ENCODE measurements around the gene EBNA1BP2. TPM values are rescaled to one million over a fixed set of nuclear protein-coding genes. Genes with fewer than 3 reads are reported as not detected.

Gene EBNA1BP2
- total and polyA plus RNA-seq, 2 of the 13 experiments (the other 11 are each of a cell fraction or from before 2014, with no cell fraction given): 27.1 to 102 TPM

GRCh38 chr1:43140583-43140982 is 31.5 kb downstream of the EBNA1BP2 start:
- no TSS peak for BruUV-seq (replicated peaks)
- H3K4me1 ChIP-seq (ENCODE audit: insufficient read depth, low read length): 0 out of 2 replicates have a peak, but pooled peaks cover 4% of the 10 kb centered on the region
- H3K4me3 ChIP-seq (replicated peaks in 1 of 3; ENCODE audit: insufficient read depth in 1 of 3, low read depth in 2 of 3, low read length in 3 of 3): no peak overlapping the region
- DNase-seq (ENCODE audit: low spot score) (no peak), ATAC-seq (no peak), FAIRE-seq (no peak)
- H3K9ac ChIP-seq (ENCODE audit: insufficient read depth, low read depth, low read length): no peak overlapping the region
- H3K9me3 ChIP-seq (ENCODE audit: low read length): peaks cover 6% of the 10 kb centered on the region; the same call in 1 of the 2 replicates
- intact Hi-C loops (cut with micrococcal nuclease; ENCODE audit: unreplicated experiment): no loop called here
- H3K4me2 ChIP-seq (ENCODE audit: low read depth, low read length): no peak overlapping the region
- WGBS (ENCODE audit: low lambda C conversion rate): 96% methylated on average over 4 of the region's 4 CpGs
- H3K27me3 ChIP-seq (ENCODE audit: control insufficient read depth in 1 of 2, insufficient read depth in 2 of 2, low read length in 2 of 2): no peaks in the 10 kb centered on the region
- ChIA-PET POLR2A (no interaction called here), CTCF (ENCODE audit: low intra/inter-chr PET ratio, low total read pairs) (no interaction called here)
- H3K79me2 ChIP-seq (ENCODE audit: insufficient read depth, low read length): no peaks in the 10 kb centered on the region
- in situ Hi-C loops (cut with HindIII; ENCODE audit: extremely low pct_ligation_motif_present, low pct_unique_long_range_greater_than_20kb): no loop called here
- no peaks in the 10 kb centered on the region for H3K36me3 ChIP-seq (replicated peaks in 1 of 2; ENCODE audit: control insufficient read depth in 1 of 2, insufficient read depth in 2 of 2, low read length in 2 of 2)
- no peaks in the 10 kb centered on the region; the same call in 1 of the 2 replicates for H4K20me1 ChIP-seq (ENCODE audit: insufficient read depth, low read length)
- H2AFZ ChIP-seq (ENCODE audit: low read length): no peak overlapping the region
- no peak overlapping the region for H3K27ac ChIP-seq (ENCODE audit: extremely low read length, insufficient read depth, low read length)
- TF ChIP-seq AHDC1 (CRISPR knock-in tag; IDR thresholded peaks at IDR 0.05; ENCODE audit: borderline replicate concordance) (no peak), SALL1 (CRISPR knock-in tag; IDR thresholded peaks at IDR 0.05) (no peak), ZNF646 (CRISPR knock-in tag; IDR thresholded peaks at IDR 0.05) (no peak), ZNF501 (CRISPR knock-in tag; IDR thresholded peaks at IDR 0.05) (no peak), TCF7L2 (IDR thresholded peaks at IDR 0.05; ENCODE audit: low read depth, low read length) (no peak), ATF3 (CRISPR knock-in tag; IDR thresholded peaks at IDR 0.05) (no peak), ZNF17 (CRISPR knock-in tag; IDR thresholded peaks at IDR 0.05) (no peak), PHF20 (CRISPR knock-in tag; IDR thresholded peaks at IDR 0.05) (no peak), MTF2 (CRISPR knock-in tag; IDR thresholded peaks at IDR 0.05; ENCODE audit: borderline replicate concordance) (no peak), ZNF816 (CRISPR knock-in tag; IDR thresholded peaks at IDR 0.05; ENCODE audit: borderline replicate concordance) (no peak)
